HepG2 (cell line): ENCODE results near the gene SAC3D1. TPM values are rescaled to one million over a fixed set of nuclear protein-coding genes. Genes with fewer than 3 reads are reported as not detected.

Experiments
- ATAC-seq: fragments of 200-7000 bp; cut with Tn5 transposase; 3 replicates; pipeline ENCODE4 v1.9.1; 2020; ENCODE audit warnings: mild to moderate bottlenecking, moderate library complexity
- BruUV-seq: library from RNA; stranded (reverse); fragments of 400-500 nt; replicated peaks from 2 replicates; lab custom pipeline; 2021; lab: Mats Ljungman, UMichigan
- CTCF ChIA-PET: fragments of 300-600 bp; formaldehyde crosslinking; extraction: SDS; loops from one replicate; lab custom pipeline; 2021; ENCODE audit warnings: low total read pairs, inconsistent platforms, low intra/inter-chr PET ratio; lab: Yijun Ruan, JAX
- POLR2A ChIA-PET: fragments of 350-600 bp; sonication (Branson Sonifier 250); formaldehyde crosslinking; loops from one replicate; lab custom pipeline; 2020; ENCODE audit warnings: antibody characterized with exemption, inconsistent platforms; lab: Yijun Ruan, JAX
- DNase-seq: peaks from one replicate; pipeline ENCODE4 v3.0.0-alpha.2; 2015; ENCODE audit warnings: low spot score
- FAIRE-seq: peaks from 3 replicates; lab custom pipeline; 2011; peaks lifted over from hg19 to GRCh38; lab: Jason Lieb, UNC
- H2AFZ ChIP-seq: one replicate; pipeline ENCODE4 v1.6.1; 2011; ENCODE audit warnings: low read length, inconsistent platforms
- H3K27ac ChIP-seq: fragments of 300-600 bp; 3 replicates; pipeline ENCODE4 v1.8.0; 2011; ENCODE audit warnings: mixed run types, mild to moderate bottlenecking, mixed read lengths, low read length, inconsistent platforms; ENCODE audit not compliant: insufficient read depth; ENCODE audit errors: extremely low read length
- H3K27me3 ChIP-seq, 2 experiments: fragments of 200-600 bp in 1 of 2; 2 replicates in 1 of 2; 3 replicates in 1 of 2; pipeline versions ENCODE4 v1.6.0 to v1.8.0; 2011; ENCODE audit warnings: low read length in 2 of 2, mild to moderate bottlenecking in 2 of 2, moderate library complexity in 2 of 2, inconsistent platforms in 1 of 2; ENCODE audit not compliant: insufficient read depth in 2 of 2, control insufficient read depth in 1 of 2
- H3K36me3 ChIP-seq, 2 experiments: fragments of 200-600 bp in 1 of 2; replicated peaks in 1 of 2; 2 replicates in 1 of 2; 3 replicates in 1 of 2; pipeline versions ENCODE4 v1.5.1 to v1.8.0; 2011; ENCODE audit warnings: low read length in 2 of 2, inconsistent platforms in 1 of 2; ENCODE audit not compliant: insufficient read depth in 2 of 2, control insufficient read depth in 1 of 2
- H3K4me1 ChIP-seq: 2 replicates; pipeline ENCODE4 v1.5.1; 2012; ENCODE audit warnings: low read length, inconsistent platforms; ENCODE audit not compliant: insufficient read depth
- H3K4me2 ChIP-seq: 2 replicates; pipeline ENCODE4 v1.6.0; 2011; ENCODE audit warnings: low read depth, low read length, inconsistent platforms
- H3K4me3 ChIP-seq, 3 experiments: fragments of 200-600 bp in 1 of 3; sonication (generic), shearing (Covaris generic) in 1 of 3; replicated peaks in 1 of 3; 2 replicates each; pipeline ENCODE4 v1.5.1; 2011 to 2016; ENCODE audit warnings: low read length in 3 of 3, inconsistent platforms in 2 of 3, low read depth in 2 of 3, mild to moderate bottlenecking in 2 of 3, control low read depth in 1 of 3, mixed read lengths in 1 of 3; ENCODE audit not compliant: insufficient read depth in 1 of 3
- H3K79me2 ChIP-seq: one replicate; pipeline ENCODE4 v1.6.1; 2011; ENCODE audit warnings: low read length, inconsistent platforms; ENCODE audit not compliant: insufficient read depth
- H3K9ac ChIP-seq: 2 replicates; pipeline ENCODE4 v1.6.0; 2011; ENCODE audit warnings: mild to moderate bottlenecking, low read depth, low read length, inconsistent platforms; ENCODE audit not compliant: insufficient read depth
- H3K9me3 ChIP-seq: 2 replicates; pipeline ENCODE4 v1.5.1; 2012; ENCODE audit warnings: mild to moderate bottlenecking, low read length
- H4K20me1 ChIP-seq: 2 replicates; pipeline ENCODE4 v1.6.0; 2011; ENCODE audit warnings: inconsistent platforms, mild to moderate bottlenecking, low read length, moderate library complexity; ENCODE audit not compliant: insufficient read depth
- POLR2A ChIP-seq, 2 experiments: IDR thresholded peaks; 2 replicates each; pipeline ENCODE4 v1.6.1; 2011; ENCODE audit warnings: low read depth in 2 of 2, low read length in 2 of 2, mild to moderate bottlenecking in 1 of 2, moderate library complexity in 1 of 2; ENCODE audit not compliant: insufficient read depth in 1 of 2
- RAD21 ChIP-seq: fragments of 450-650 bp; formaldehyde crosslinking; IDR thresholded peaks from 2 replicates; pipeline ENCODE4 v1.5.0; 2020; ENCODE audit warnings: mild to moderate bottlenecking
- SMC3 ChIP-seq: IDR thresholded peaks from 2 replicates; pipeline ENCODE4 v1.6.1; 2011; ENCODE audit warnings: low read length, improper control_type of control experiment
- THAP11 ChIP-seq: IDR thresholded peaks from 2 replicates; pipeline ENCODE4 v1.6.1; 2016; ENCODE audit warnings: missing biosample characterization, missing genetic modification reagents
- XRCC5 ChIP-seq: fragments of 200-400 bp; formaldehyde crosslinking; optimal IDR thresholded peaks from 2 replicates; pipeline ENCODE3; 2017; ENCODE audit warnings: mild to moderate bottlenecking, low read length
- ZBTB33 ChIP-seq: sonication (generic); formaldehyde crosslinking; IDR thresholded peaks from 2 replicates; pipeline ENCODE4 v1.4.0; 2020; ENCODE audit warnings: missing genetic modification reagents
- ZNF317 ChIP-seq: sonication (generic); formaldehyde crosslinking; IDR thresholded peaks from 2 replicates; pipeline ENCODE4 v1.5.0; 2020; ENCODE audit warnings: mild to moderate bottlenecking, missing genetic modification reagents
- ZNF546 ChIP-seq: sonication (generic); formaldehyde crosslinking; conservative IDR thresholded peaks from 2 replicates; pipeline ENCODE4 v1.8.1; 2023; ENCODE audit warnings: mild to moderate bottlenecking, missing genetic modification reagents
- ZNF615 ChIP-seq: sonication (generic); formaldehyde crosslinking; IDR thresholded peaks from 2 replicates; pipeline ENCODE4 v1.5.0; 2020; ENCODE audit warnings: mild to moderate bottlenecking, missing genetic modification reagents, borderline replicate concordance
- WGBS: methylation state at CpG from one replicate; pipeline ENCODE4 v1.1.6; 2017; ENCODE audit warnings: low lambda C conversion rate; 5-methylcytosine and 5-hydroxymethylcytosine counted together
- in situ Hi-C: cut with HindIII; loops from 2 replicates; pipeline ENCODE4 v1.10.0; 2017; ENCODE audit warnings: low pct_unique_long_range_greater_than_20kb; ENCODE audit not compliant: extremely low pct_ligation_motif_present
- intact Hi-C: fragments of 100-400 bp; cut with micrococcal nuclease; formaldehyde crosslinking; loops from one replicate; pipeline ENCODE4 v1.10.0; 2022; ENCODE audit not compliant: unreplicated experiment
- polyA plus RNA-seq, 8 experiments: library from polyadenylated mRNA; depleted of rRNA in 3 of 8; stranded (reverse) in 7 of 8; unstranded in 1 of 8; fragments of >200 nt; fragmentation: Illumina TruSeq in 4 of 8; extraction: Trizol in 4 of 8; gene quantifications; 2 replicates each; pipeline versions ENCODE4 v1.2.1 to v1.2.3, GENCODE V29; 2011 to 2016; ENCODE audit warnings: low read depth in 4 of 8, missing spikeins in 1 of 8, mixed read lengths in 1 of 8; ENCODE audit not compliant: insufficient read depth in 1 of 8
- total RNA-seq, 5 experiments: library from RNA; depleted of rRNA; stranded (reverse); fragments of >200 nt; fragmentation: Illumina TruSeq; extraction: Trizol; gene quantifications; 2 replicates each; pipeline ENCODE4 v1.2.3, GENCODE V29; 2016; ENCODE audit warnings: low read depth in 1 of 5
- TF ChIP-seq, protein P1 (sequence below), 2 experiments: sonication (generic) in 1 of 2; formaldehyde crosslinking in 1 of 2; IDR thresholded peaks; 2 replicates each; pipeline versions ENCODE4 v1.4.0 to v1.6.1; 2018 to 2020; ENCODE audit warnings: missing genetic modification reagents in 2 of 2, borderline replicate concordance in 1 of 2, low read depth in 1 of 2, mild to moderate bottlenecking in 1 of 2, missing biosample characterization in 1 of 2
- TF ChIP-seq, protein P2 (sequence below): sonication (generic); formaldehyde crosslinking; IDR thresholded peaks from 2 replicates; pipeline ENCODE4 v1.5.0; 2020; ENCODE audit warnings: mild to moderate bottlenecking, missing genetic modification reagents, moderate library complexity

Gene SAC3D1
- total and polyA plus RNA-seq, 2 of the 13 experiments (the other 11 are each of a cell fraction or from before 2014, with no cell fraction given), result 7.4 to 36.3 TPM

GRCh38 chr11:65077451-65077850 is 36.4 kb downstream of the SAC3D1 start:
- H4K20me1 ChIP-seq, result no peaks in the 10 kb centered on the region
- TF ChIP-seq POLR2A (IDR thresholded peaks at IDR 0.05; ENCODE audit: insufficient read depth in 1 of 2, low read depth in 2 of 2, low read length in 2 of 2) (0 out of 4 replicates have a peak, but pooled peaks of 1 of the 2 experiments have one; percentile 6), ZNF317 (no peak)
- CTCF ChIA-PET, result interaction anchor here (0.9 to 2.3 kb wide), 2 partner anchors 49 to 63 kb away, joined by 5 to 17 read pairs; partner anchors contain the start of genes ARL2 and SNX15
- no peak overlapping the region for H3K9ac ChIP-seq
- H3K4me2 ChIP-seq, result no peak overlapping the region
- DNase-seq, result no peak
- no peaks in the 10 kb centered on the region for H3K27me3 ChIP-seq
- ATAC-seq, result peak; percentile 26; the same call in 2 of the 3 replicates
- no peak for FAIRE-seq
- peaks cover 11 to 27% of the 10 kb centered on the region in 2 experiments for H3K36me3 ChIP-seq
- H3K4me1 ChIP-seq, result peaks cover 32% of the 10 kb centered on the region
- no peak overlapping the region for H2AFZ ChIP-seq
- peaks cover 15% of the 10 kb centered on the region for H3K79me2 ChIP-seq
- no TSS peak for BruUV-seq
- H3K4me3 ChIP-seq, result no peak overlapping the region
- POLR2A ChIA-PET, result no interaction called here
- intact Hi-C loops, result loop anchor here (5.0 kb wide), 1 partner anchor 50 kb away; the partner anchor contains the start of gene SNX15
- WGBS, result 100% methylated on average over 2 of the region's 4 CpGs
- H3K9me3 ChIP-seq, result no peaks in the 10 kb centered on the region
- H3K27ac ChIP-seq, result no peak overlapping the region
- in situ Hi-C loops, result no loop called here

DNA sequence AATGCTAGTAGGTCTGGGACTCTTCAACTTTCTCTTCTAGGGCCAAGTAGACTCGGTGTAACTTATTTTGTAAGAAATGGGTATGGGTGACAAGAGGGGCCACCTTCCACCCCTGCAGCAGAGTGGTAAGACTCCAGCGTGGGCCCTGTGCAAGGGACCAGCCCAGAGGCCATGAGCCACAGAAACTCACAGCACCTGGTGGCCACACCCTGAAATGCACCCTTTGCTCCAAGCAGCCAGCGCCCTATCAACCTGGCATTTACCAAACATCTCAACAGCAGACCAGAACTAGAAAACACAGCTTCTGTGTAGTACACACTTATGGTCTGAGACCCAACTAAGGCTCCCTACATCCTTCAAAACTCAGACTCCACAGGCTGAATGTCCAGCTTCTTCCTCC is 37.1 kb downstream of the SAC3D1 start:
- H3K79me2 ChIP-seq, result peaks cover 22% of the 10 kb centered on the region
- peaks cover 33% of the 10 kb centered on the region for H3K4me1 ChIP-seq
- intact Hi-C loops (loop anchor here (2.0 to 5.0 kb wide), 2 partner anchors 51 to 63 kb away; partner anchors contain the start of genes ARL2 and SNX15), in situ Hi-C loops (no loop called here)
- 50% methylated on average over 1 of the region's 3 CpGs for WGBS
- no peak overlapping the region for H2AFZ ChIP-seq
- POLR2A ChIA-PET, result no interaction called here
- no peak overlapping the region for H3K9ac ChIP-seq
- H4K20me1 ChIP-seq, result no peaks in the 10 kb centered on the region
- FAIRE-seq (peak; percentile 79), DNase-seq (peak; percentile 49), ATAC-seq (peak; percentile 94)
- peak overlapping the region; percentile 5; the same call in 1 of the 2 replicates for H3K4me2 ChIP-seq
- CTCF ChIA-PET, result interaction anchor here (0.8 to 2.3 kb wide), 3 partner anchors 50 to 65 kb away, joined by 5 to 17 read pairs (median 6); partner anchors contain the start of genes ARL2 and SNX15
- H3K27me3 ChIP-seq, result no peaks in the 10 kb centered on the region
- no peaks in the 10 kb centered on the region for H3K9me3 ChIP-seq
- H3K36me3 ChIP-seq, result peaks cover 11 to 27% of the 10 kb centered on the region in 2 experiments
- no peak overlapping the region for H3K4me3 ChIP-seq
- peak overlapping the region; percentile 27 for H3K27ac ChIP-seq
- no TSS peak for BruUV-seq
- TF ChIP-seq RAD21 (CRISPR knock-in tag) (peak; percentile 78), XRCC5 (peak; percentile 62), ZNF615 (CRISPR knock-in tag) (no peak), ZBTB33 (peak; percentile 93), THAP11 (CRISPR knock-in tag) (0 out of 2 replicates have a peak, but pooled peaks have one; percentile 18), ZNF546 (no peak), SMC3 (peak; percentile 83)
- TF ChIP-seq, protein P1, sequence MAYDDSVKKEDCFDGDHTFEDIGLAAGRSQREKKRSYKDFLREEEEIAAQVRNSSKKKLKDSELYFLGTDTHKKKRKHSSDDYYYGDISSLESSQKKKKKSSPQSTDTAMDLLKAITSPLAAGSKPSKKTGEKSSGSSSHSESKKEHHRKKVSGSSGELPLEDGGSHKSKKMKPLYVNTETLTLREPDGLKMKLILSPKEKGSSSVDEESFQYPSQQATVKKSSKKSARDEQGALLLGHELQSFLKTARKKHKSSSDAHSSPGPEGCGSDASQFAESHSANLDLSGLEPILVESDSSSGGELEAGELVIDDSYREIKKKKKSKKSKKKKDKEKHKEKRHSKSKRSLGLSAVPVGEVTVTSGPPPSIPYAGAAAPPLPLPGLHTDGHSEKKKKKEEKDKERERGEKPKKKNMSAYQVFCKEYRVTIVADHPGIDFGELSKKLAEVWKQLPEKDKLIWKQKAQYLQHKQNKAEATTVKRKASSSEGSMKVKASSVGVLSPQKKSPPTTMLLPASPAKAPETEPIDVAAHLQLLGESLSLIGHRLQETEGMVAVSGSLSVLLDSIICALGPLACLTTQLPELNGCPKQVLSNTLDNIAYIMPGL (CRISPR knock-in tag; IDR thresholded peaks at IDR 0.05; ENCODE audit: borderline replicate concordance in 1 of 2, low read depth in 1 of 2), result peak in 1 of 2 experiments; percentile 62; a peak in 1 of 4 replicates
- TF ChIP-seq, protein P2, sequence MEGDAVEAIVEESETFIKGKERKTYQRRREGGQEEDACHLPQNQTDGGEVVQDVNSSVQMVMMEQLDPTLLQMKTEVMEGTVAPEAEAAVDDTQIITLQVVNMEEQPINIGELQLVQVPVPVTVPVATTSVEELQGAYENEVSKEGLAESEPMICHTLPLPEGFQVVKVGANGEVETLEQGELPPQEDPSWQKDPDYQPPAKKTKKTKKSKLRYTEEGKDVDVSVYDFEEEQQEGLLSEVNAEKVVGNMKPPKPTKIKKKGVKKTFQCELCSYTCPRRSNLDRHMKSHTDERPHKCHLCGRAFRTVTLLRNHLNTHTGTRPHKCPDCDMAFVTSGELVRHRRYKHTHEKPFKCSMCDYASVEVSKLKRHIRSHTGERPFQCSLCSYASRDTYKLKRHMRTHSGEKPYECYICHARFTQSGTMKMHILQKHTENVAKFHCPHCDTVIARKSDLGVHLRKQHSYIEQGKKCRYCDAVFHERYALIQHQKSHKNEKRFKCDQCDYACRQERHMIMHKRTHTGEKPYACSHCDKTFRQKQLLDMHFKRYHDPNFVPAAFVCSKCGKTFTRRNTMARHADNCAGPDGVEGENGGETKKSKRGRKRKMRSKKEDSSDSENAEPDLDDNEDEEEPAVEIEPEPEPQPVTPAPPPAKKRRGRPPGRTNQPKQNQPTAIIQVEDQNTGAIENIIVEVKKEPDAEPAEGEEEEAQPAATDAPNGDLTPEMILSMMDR (CRISPR knock-in tag), result peak; percentile 86
